ENCODE data around the gene LSM7. TPM values are rescaled to one million over a fixed set of nuclear protein-coding genes. Genes with fewer than 3 reads are reported as not detected.

The LSM7 gene
- polyA plus RNA-seq, 3 donors: 98.6 to 312 (median 132) TPM

DNA sequence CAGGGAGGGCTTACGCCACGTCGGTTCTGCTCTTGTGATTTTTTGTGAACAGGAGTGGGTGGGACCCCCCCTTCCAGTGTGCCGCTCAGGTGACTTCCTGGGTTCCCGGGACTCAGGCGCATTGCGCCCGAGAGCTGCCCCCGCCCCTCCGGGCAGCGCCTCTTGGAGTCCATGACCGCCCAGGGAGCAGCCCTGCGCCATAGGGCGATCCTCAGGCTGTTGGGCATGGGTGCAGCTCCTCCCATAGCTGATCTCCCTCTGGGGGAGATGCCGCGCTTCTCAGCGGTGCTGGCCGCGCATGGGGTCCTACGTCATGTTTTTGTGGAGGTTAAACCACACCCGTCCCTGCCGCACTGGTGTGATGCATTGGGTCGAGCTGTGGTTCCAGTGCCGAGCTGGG lies 23.7 kb upstream of the LSM7 start:
- Histone ChIP-seq H2AFZ (ENCODE audit: insufficient read depth, low read depth, low read length, poor library complexity, severe bottlenecking) (no peak overlapping the region), H3K9me3 (replicated peaks in 1 of 2; ENCODE audit: control insufficient read depth in 1 of 2, insufficient read depth in 1 of 2, low read length in 2 of 2) (no peaks in the 10 kb centered on the region), H3K79me2 (ENCODE audit: insufficient read depth, low read length) (no peaks in the 10 kb centered on the region), H3K36me3 (replicated peaks in 1 of 2; ENCODE audit: control insufficient read depth in 1 of 2, insufficient read depth in 2 of 2, low read length in 2 of 2) (peaks cover 13 to 26% of the 10 kb centered on the region in 2 donors), H3K4me3 (replicated peaks in 1 of 3; ENCODE audit: low read depth in 2 of 3, low read length in 3 of 3) (no peak overlapping the region), H3K4me1 (ENCODE audit: control insufficient read depth in 1 of 2, insufficient read depth in 2 of 2, low read length in 2 of 2) (no peaks in the 10 kb centered on the region), H3K27ac (ENCODE audit: low read depth in 1 of 2, low read length in 2 of 2) (no peak overlapping the region), H3K27me3 (ENCODE audit: control insufficient read depth in 2 of 2, insufficient read depth in 2 of 2, low read length in 2 of 2) (no peaks in the 10 kb centered on the region), H3K4me2 (replicated peaks; ENCODE audit: extremely low read depth, low read length, poor library complexity, severe bottlenecking) (no peak overlapping the region), H4K20me1 (ENCODE audit: insufficient read depth, low read length) (no peaks in the 10 kb centered on the region), H3K9ac (ENCODE audit: insufficient read depth, low read length, poor library complexity, severe bottlenecking) (no peak overlapping the region)
- H3K9me3 Mint-ChIP-seq: no peaks in the 10 kb centered on the region
- peaks cover 0 to 2% (median 0%) of the 10 kb centered on the region in 3 donors for H3K27me3 Mint-ChIP-seq (ENCODE audit: low read depth in 3 of 3)
- H3K4me3 Mint-ChIP-seq: no peak overlapping the region
- 93% methylated on average over 13 of the region's 24 CpGs for WGBS (ENCODE audit: insufficient coverage)
- H3K36me3 Mint-ChIP-seq: peaks cover 0 to 14% of the 10 kb centered on the region in 2 donors
- H3K27ac Mint-ChIP-seq: no peak overlapping the region
- H3K4me1 Mint-ChIP-seq: no peaks in the 10 kb centered on the region
- intact Hi-C loops (cut with micrococcal nuclease): no loop called here
- TF ChIP-seq, protein P1, sequence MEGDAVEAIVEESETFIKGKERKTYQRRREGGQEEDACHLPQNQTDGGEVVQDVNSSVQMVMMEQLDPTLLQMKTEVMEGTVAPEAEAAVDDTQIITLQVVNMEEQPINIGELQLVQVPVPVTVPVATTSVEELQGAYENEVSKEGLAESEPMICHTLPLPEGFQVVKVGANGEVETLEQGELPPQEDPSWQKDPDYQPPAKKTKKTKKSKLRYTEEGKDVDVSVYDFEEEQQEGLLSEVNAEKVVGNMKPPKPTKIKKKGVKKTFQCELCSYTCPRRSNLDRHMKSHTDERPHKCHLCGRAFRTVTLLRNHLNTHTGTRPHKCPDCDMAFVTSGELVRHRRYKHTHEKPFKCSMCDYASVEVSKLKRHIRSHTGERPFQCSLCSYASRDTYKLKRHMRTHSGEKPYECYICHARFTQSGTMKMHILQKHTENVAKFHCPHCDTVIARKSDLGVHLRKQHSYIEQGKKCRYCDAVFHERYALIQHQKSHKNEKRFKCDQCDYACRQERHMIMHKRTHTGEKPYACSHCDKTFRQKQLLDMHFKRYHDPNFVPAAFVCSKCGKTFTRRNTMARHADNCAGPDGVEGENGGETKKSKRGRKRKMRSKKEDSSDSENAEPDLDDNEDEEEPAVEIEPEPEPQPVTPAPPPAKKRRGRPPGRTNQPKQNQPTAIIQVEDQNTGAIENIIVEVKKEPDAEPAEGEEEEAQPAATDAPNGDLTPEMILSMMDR (IDR thresholded peaks at IDR 0.05): no peak
- DNase-seq: no peak

DNA sequence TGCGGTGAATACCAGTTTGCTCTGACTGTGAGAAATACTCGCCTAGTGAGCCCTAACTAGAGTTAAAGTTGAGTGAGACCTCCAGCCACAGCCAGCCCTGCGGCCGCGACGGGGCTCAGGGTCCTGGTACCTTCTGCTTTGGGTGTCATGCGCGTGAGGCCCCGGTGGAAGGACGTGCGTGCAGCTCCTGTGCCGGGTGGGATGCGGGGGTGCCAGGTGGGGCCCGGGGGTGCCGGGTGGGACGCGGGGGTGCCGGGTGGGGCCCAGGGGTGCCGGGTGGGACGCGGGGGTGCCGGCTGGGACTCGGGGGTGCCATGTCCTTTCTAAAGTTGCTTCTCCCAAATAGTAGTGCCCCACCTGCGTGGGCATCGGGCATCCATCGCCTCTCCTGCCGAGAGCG lies 23.2 kb upstream of the LSM7 start:
- H3K4me1 Mint-ChIP-seq: no peaks in the 10 kb centered on the region
- no peak overlapping the region for H3K27ac Mint-ChIP-seq
- no peak for DNase-seq
- Histone ChIP-seq H2AFZ (ENCODE audit: insufficient read depth, low read depth, low read length, poor library complexity, severe bottlenecking) (no peak overlapping the region), H3K27me3 (ENCODE audit: control insufficient read depth in 2 of 2, insufficient read depth in 2 of 2, low read length in 2 of 2) (no peaks in the 10 kb centered on the region), H3K9me3 (replicated peaks in 1 of 2; ENCODE audit: control insufficient read depth in 1 of 2, insufficient read depth in 1 of 2, low read length in 2 of 2) (no peaks in the 10 kb centered on the region), H3K79me2 (ENCODE audit: insufficient read depth, low read length) (no peaks in the 10 kb centered on the region), H3K4me1 (ENCODE audit: control insufficient read depth in 1 of 2, insufficient read depth in 2 of 2, low read length in 2 of 2) (no peaks in the 10 kb centered on the region), H3K27ac (ENCODE audit: low read depth in 1 of 2, low read length in 2 of 2) (no peak overlapping the region), H3K9ac (ENCODE audit: insufficient read depth, low read length, poor library complexity, severe bottlenecking) (no peak overlapping the region), H4K20me1 (ENCODE audit: insufficient read depth, low read length) (no peaks in the 10 kb centered on the region), H3K4me3 (replicated peaks in 1 of 3; ENCODE audit: low read depth in 2 of 3, low read length in 3 of 3) (no peak overlapping the region), H3K36me3 (replicated peaks in 1 of 2; ENCODE audit: control insufficient read depth in 1 of 2, insufficient read depth in 2 of 2, low read length in 2 of 2) (peaks cover 13 to 26% of the 10 kb centered on the region in 2 donors), H3K4me2 (replicated peaks; ENCODE audit: extremely low read depth, low read length, poor library complexity, severe bottlenecking) (no peak overlapping the region)
- H3K36me3 Mint-ChIP-seq: peaks cover 2 to 14% of the 10 kb centered on the region in 2 donors
- peaks cover 0 to 2% (median 0%) of the 10 kb centered on the region in 3 donors for H3K27me3 Mint-ChIP-seq (ENCODE audit: low read depth in 3 of 3)
- TF ChIP-seq, protein P1 (IDR thresholded peaks at IDR 0.05): no peak
- H3K4me3 Mint-ChIP-seq: no peak overlapping the region
- 99% methylated on average over 26 of the region's 28 CpGs for WGBS (ENCODE audit: insufficient coverage)
- intact Hi-C loops (cut with micrococcal nuclease): no loop called here
- H3K9me3 Mint-ChIP-seq: no peaks in the 10 kb centered on the region

Data from CD14-positive monocyte (primary cell).